Forelimb muscle (tissue), 1 donor: ENCODE results near the gene EXOSC10. TPM values are rescaled to one million over a fixed set of nuclear protein-coding genes. Genes with fewer than 3 reads are reported as not detected.

Experiments used
- polyA plus RNA-seq: library from polyadenylated mRNA; unstranded; fragments of 120-200 nt; gene quantifications from one replicate; pipeline ENCODE4 v1.2.1, GENCODE V29; 2013; ENCODE audit not compliant: insufficient read length

The EXOSC10 gene
- polyA plus RNA-seq, 1 donor = 56.4 TPM

Other genes with a start within 250 kb of the EXOSC10 start
- 187 TPM for gene TARDBP, start 87.2 kb downstream of the EXOSC10 start, polyA plus RNA-seq
- gene MASP2, start 52.6 kb downstream of the EXOSC10 start, polyA plus RNA-seq = 4.8 TPM
- 64.5 TPM for gene SRM, start 39.9 kb downstream of the EXOSC10 start, polyA plus RNA-seq
- 1.3 TPM for gene ANGPTL7, start 89.5 kb upstream of the EXOSC10 start, polyA plus RNA-seq
- 27.8 TPM for gene MTOR, start 162.7 kb upstream of the EXOSC10 start, polyA plus RNA-seq
- gene UBIAD1, start 173.3 kb upstream of the EXOSC10 start, polyA plus RNA-seq = 13.9 TPM